ENCODE measurements around the gene LNP1.
"Not testable (repeated sequence)": the region's sequence is repeated elsewhere in the genome, so short reads cannot be mapped to it uniquely, and the experiment has no call there.

Gene LNP1

DNA sequence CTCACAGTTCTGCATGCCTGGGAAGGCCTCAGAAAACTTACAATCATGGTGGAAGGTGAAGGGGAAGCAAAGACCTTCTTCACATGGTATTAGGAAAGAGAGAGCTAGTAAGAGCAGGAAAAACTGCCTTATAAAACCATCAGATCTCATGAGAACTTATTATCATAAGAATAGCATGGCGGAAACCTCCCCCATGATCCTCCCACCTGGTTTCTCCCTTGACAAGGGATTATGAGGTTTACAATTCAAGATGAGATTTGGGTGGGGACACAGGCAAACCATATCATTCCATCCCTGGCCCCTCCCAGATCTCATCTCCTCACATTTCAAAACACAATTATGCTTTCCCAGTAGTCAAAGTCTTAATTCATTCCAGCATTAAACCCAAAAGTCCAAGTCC lies 56.5 kb downstream of the LNP1 start:
- 0 out of 2 replicates have a peak, but pooled peaks cover 2% of the 10 kb centered on the region for H3K36me3 ChIP-seq (ENCODE audit: insufficient read depth, low read length)
- no peak overlapping the region for H3K27ac ChIP-seq (ENCODE audit: low read depth, low read length)
- no peak overlapping the region for H3K4me3 ChIP-seq (ENCODE audit: low read length)
- no peaks in the 10 kb centered on the region for H3K9me3 ChIP-seq (ENCODE audit: insufficient read depth, low read depth, low read length)
- no peak overlapping the region for H3K9ac ChIP-seq (ENCODE audit: low read depth, low read length)
- WGBS = no CpG with 5 or more reads among the region's 1 CpG
- H3K27me3 ChIP-seq (ENCODE audit: insufficient read depth, low read length) = no peaks in the 10 kb centered on the region
- H3K4me1 ChIP-seq (ENCODE audit: insufficient read depth, low read length) = peaks cover 7% of the 10 kb centered on the region; the same call in 1 of the 2 replicates

DNA sequence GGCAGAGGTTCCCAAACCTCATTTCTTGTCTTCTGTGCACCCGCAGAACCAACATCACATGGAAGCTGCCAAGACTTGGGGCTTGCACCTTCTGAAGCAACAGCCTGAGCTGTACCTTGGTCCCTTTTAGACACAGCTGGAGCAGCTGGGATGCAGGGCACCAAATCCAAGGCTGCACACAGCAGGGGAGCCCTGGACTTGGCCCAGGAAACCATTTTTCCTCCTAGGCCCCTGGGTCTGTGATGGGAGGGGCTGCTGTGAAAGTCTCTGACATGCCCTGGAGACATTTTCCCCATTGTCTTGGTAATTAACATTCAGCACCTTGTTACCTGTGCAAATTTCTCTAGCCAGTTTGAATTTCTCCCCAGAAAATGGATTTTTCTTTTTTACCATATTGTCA lies 57.5 kb downstream of the LNP1 start:
- Histone ChIP-seq H3K27me3 (ENCODE audit: insufficient read depth, low read length) (no peaks in the 10 kb centered on the region), H3K27ac (ENCODE audit: low read depth, low read length) (no peak overlapping the region)
- 89% methylated on average over 1 of the region's 1 CpG for WGBS

GRCh38 chr3:100463002-100463401 lies 61.7 kb downstream of the LNP1 start:
- H3K27ac ChIP-seq (ENCODE audit: low read depth, low read length) = no peak overlapping the region
- WGBS = 15% methylated on average over 3 of the region's 3 CpGs
- no peaks in the 10 kb centered on the region for H3K4me1 ChIP-seq (ENCODE audit: insufficient read depth, low read length)
- no peaks in the 10 kb centered on the region for H3K36me3 ChIP-seq (ENCODE audit: insufficient read depth, low read length)
- no peaks in the 10 kb centered on the region for H3K27me3 ChIP-seq (ENCODE audit: insufficient read depth, low read length)
- H3K9me3 ChIP-seq (ENCODE audit: insufficient read depth, low read depth, low read length) = peaks cover 11% of the 10 kb centered on the region
- no peak overlapping the region for H3K9ac ChIP-seq (ENCODE audit: low read depth, low read length)
- no peak overlapping the region for H3K4me3 ChIP-seq (ENCODE audit: low read length)

More for the DNA sequence above, 57.5 kb downstream of the LNP1 start:
- peaks cover 7% of the 10 kb centered on the region; the same call in 1 of the 2 replicates for H3K4me1 ChIP-seq (ENCODE audit: insufficient read depth, low read length)
- no peak overlapping the region for H3K9ac ChIP-seq (ENCODE audit: low read depth, low read length)
- H3K4me3 ChIP-seq (ENCODE audit: low read length) = no peak overlapping the region
- H3K9me3 ChIP-seq (ENCODE audit: insufficient read depth, low read depth, low read length) = no peaks in the 10 kb centered on the region
- H3K36me3 ChIP-seq (ENCODE audit: insufficient read depth, low read length) = no peaks in the 10 kb centered on the region

DNA sequence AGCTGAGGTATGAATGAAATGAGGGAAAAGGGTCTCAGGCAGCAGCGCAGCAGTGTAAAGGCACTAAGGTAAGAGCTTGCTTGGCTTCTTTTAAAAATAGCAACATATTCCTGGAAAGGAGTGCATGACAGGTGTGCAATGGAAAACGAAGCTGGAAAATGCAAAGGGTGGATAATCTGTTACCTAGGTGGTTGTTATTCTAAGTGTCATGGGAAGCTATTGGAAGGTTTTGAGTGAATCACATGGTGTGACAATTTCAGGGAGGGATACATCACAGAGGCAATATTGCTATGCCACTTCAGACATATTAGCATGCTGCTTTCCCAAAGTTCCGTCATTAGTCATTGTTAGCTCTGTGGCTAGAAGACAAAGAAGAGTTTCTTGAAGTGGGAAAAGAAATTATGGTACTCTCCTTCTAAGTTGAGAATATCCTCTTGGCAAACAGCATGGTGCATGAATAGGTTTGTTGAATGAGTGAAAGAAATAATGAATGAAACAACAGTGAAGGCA lies 62.4 kb downstream of the LNP1 start:
- no peaks in the 10 kb centered on the region for H3K4me1 ChIP-seq (ENCODE audit: insufficient read depth, low read length)
- no peak overlapping the region for H3K27ac ChIP-seq (ENCODE audit: low read depth, low read length)
- 91% methylated on average over 3 of the region's 3 CpGs for WGBS
- H3K9me3 ChIP-seq (ENCODE audit: insufficient read depth, low read depth, low read length) = peaks cover 18% of the 10 kb centered on the region
- no peak overlapping the region for H3K4me3 ChIP-seq (ENCODE audit: low read length)
- H3K36me3 ChIP-seq (ENCODE audit: insufficient read depth, low read length) = no peaks in the 10 kb centered on the region
- no peaks in the 10 kb centered on the region for H3K27me3 ChIP-seq (ENCODE audit: insufficient read depth, low read length)
- no peak overlapping the region for H3K9ac ChIP-seq (ENCODE audit: low read depth, low read length)

DNA sequence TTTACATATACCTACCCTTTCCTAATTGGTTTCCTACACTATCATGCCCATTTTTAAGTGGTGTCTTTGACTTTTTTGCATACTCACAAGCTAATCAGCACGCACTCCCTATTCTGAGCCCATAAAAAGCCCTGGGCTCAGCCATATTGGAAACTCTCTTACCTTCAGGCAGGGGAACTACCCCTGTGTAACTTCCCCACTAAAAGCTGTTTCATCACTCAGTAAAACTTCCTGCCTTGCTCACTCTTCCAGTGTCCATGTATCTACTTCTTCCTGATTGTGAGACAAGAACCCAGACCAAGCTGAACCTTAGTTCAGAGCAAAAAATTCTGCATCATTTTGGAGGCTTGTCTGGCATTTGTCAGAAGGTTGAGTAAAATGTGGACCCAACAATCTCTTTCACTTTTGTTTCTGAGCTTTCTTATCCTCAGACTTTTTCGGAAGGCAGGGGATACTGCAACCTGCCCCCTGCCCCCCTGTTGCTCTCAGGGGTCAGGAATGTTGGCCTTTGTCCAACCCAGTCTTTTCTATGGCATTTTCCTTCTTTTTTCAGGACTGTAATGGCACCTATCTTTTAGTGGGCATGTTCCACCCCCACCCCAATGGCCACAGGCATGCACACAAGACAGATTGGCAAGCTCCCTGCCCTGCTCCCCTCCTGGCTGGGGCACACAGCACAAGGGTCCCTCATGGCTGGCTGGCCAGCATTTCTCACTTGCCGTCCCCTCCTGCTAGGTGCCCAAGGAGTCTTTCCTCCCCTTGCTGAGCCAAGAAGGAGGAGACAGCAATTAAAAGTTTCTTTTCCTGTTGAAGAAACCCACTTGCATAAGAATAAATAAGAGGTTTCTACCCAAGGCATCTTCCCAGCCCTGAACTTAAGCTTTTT lies 64.8 kb downstream of the LNP1 start:
- H3K27me3 ChIP-seq (ENCODE audit: insufficient read depth, low read length) = no peaks in the 10 kb centered on the region
- H3K9me3 ChIP-seq (ENCODE audit: insufficient read depth, low read depth, low read length) = peaks cover 25% of the 10 kb centered on the region
- H3K9ac ChIP-seq (ENCODE audit: low read depth, low read length) = no peak overlapping the region
- H3K36me3 ChIP-seq (ENCODE audit: insufficient read depth, low read length) = no peaks in the 10 kb centered on the region
- no peaks in the 10 kb centered on the region for H3K4me1 ChIP-seq (ENCODE audit: insufficient read depth, low read length)
- no peak overlapping the region for H3K4me3 ChIP-seq (ENCODE audit: low read length)
- 78% methylated on average over 3 of the region's 3 CpGs for WGBS
- H3K27ac ChIP-seq (ENCODE audit: low read depth, low read length) = no peak overlapping the region

GRCh38 chr3:100467133-100467532 lies 65.8 kb downstream of the LNP1 start:
- no peak overlapping the region for H3K4me3 ChIP-seq (ENCODE audit: low read length)
- 100% methylated on average over 1 of the region's 1 CpG for WGBS
- no peaks in the 10 kb centered on the region for H3K4me1 ChIP-seq (ENCODE audit: insufficient read depth, low read length)
- H3K27ac ChIP-seq (ENCODE audit: low read depth, low read length) = no peak overlapping the region
- no peaks in the 10 kb centered on the region for H3K27me3 ChIP-seq (ENCODE audit: insufficient read depth, low read length)
- H3K36me3 ChIP-seq (ENCODE audit: insufficient read depth, low read length) = no peaks in the 10 kb centered on the region
- H3K9ac ChIP-seq (ENCODE audit: low read depth, low read length) = no peak overlapping the region
- H3K9me3 ChIP-seq (ENCODE audit: insufficient read depth, low read depth, low read length) = peaks cover 25% of the 10 kb centered on the region

GRCh38 chr3:100468676-100469075 lies 67.3 kb downstream of the LNP1 start:
- no peak overlapping the region for H3K4me3 ChIP-seq (ENCODE audit: low read length)
- H3K27ac ChIP-seq (ENCODE audit: low read depth, low read length) = no peak overlapping the region

DNA sequence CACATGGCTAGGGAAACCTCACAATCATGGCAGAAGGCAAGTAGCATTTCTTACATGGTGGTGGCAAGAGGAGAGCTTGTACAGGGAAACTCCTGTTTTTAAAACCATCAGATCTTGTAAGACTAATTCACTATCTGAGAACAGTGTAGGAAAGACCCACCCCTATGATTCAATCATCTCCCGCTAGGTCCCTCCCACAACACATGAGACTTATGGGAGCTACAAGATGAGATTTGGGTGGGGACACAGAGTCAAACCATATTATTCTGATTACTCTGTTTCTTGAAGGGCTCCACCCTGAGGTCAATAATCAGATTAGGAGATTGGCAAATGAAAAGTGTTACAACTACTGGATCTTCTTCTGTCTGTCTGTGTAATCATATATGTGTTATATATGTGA lies 69.6 kb downstream of the LNP1 start:
- H3K27ac ChIP-seq (ENCODE audit: low read depth, low read length) = no peak overlapping the region

More at GRCh38 chr3:100468676-100469075, 67.3 kb downstream of the LNP1 start:
- Histone ChIP-seq H3K9me3 (ENCODE audit: insufficient read depth, low read depth, low read length) (peaks cover 25% of the 10 kb centered on the region), H3K27me3 (ENCODE audit: insufficient read depth, low read length) (no peaks in the 10 kb centered on the region), H3K4me1 (ENCODE audit: insufficient read depth, low read length) (no peaks in the 10 kb centered on the region), H3K9ac (ENCODE audit: low read depth, low read length) (no peak overlapping the region), H3K36me3 (ENCODE audit: insufficient read depth, low read length) (no peaks in the 10 kb centered on the region)
- WGBS = 97% methylated on average over 2 of the region's 2 CpGs

GRCh38 chr3:100471444-100471843 lies 70.1 kb downstream of the LNP1 start:
- Histone ChIP-seq H3K9me3 (ENCODE audit: insufficient read depth, low read depth, low read length) (peaks cover 25% of the 10 kb centered on the region), H3K4me3 (ENCODE audit: low read length) (no peak overlapping the region), H3K36me3 (ENCODE audit: insufficient read depth, low read length) (no peaks in the 10 kb centered on the region), H3K4me1 (ENCODE audit: insufficient read depth, low read length) (no peaks in the 10 kb centered on the region), H3K27me3 (ENCODE audit: insufficient read depth, low read length) (no peaks in the 10 kb centered on the region), H3K27ac (ENCODE audit: low read depth, low read length) (no peak overlapping the region), H3K9ac (ENCODE audit: low read depth, low read length) (no peak overlapping the region)
- 88% methylated on average over 2 of the region's 2 CpGs for WGBS

More for the DNA sequence above, 69.6 kb downstream of the LNP1 start:
- H3K9ac ChIP-seq (ENCODE audit: low read depth, low read length) = no peak overlapping the region
- H3K4me3 ChIP-seq (ENCODE audit: low read length) = no peak overlapping the region
- peaks cover 25% of the 10 kb centered on the region for H3K9me3 ChIP-seq (ENCODE audit: insufficient read depth, low read depth, low read length)
- no peaks in the 10 kb centered on the region for H3K4me1 ChIP-seq (ENCODE audit: insufficient read depth, low read length)
- no peaks in the 10 kb centered on the region for H3K27me3 ChIP-seq (ENCODE audit: insufficient read depth, low read length)
- H3K36me3 ChIP-seq (ENCODE audit: insufficient read depth, low read length) = no peaks in the 10 kb centered on the region
- WGBS = 88% methylated on average over 1 of the region's 1 CpG

GRCh38 chr3:100477851-100478360 lies 76.6 kb downstream of the LNP1 start:
- not testable (repeated sequence) for H3K4me1 ChIP-seq (ENCODE audit: insufficient read depth, low read length); H3K9ac ChIP-seq (ENCODE audit: low read depth, low read length); H3K27me3 ChIP-seq (ENCODE audit: insufficient read depth, low read length); H3K27ac ChIP-seq (ENCODE audit: low read depth, low read length); H3K9me3 ChIP-seq (ENCODE audit: insufficient read depth, low read depth, low read length); H3K36me3 ChIP-seq (ENCODE audit: insufficient read depth, low read length); H3K4me3 ChIP-seq (ENCODE audit: low read length)
- WGBS = 94% methylated on average over 32 of the region's 32 CpGs

GRCh38 chr3:100478521-100478920 lies 77.2 kb downstream of the LNP1 start:
- not testable (repeated sequence) for H3K9me3 ChIP-seq (ENCODE audit: insufficient read depth, low read depth, low read length); H3K4me3 ChIP-seq (ENCODE audit: low read length); H3K27ac ChIP-seq (ENCODE audit: low read depth, low read length); H3K27me3 ChIP-seq (ENCODE audit: insufficient read depth, low read length); H3K9ac ChIP-seq (ENCODE audit: low read depth, low read length); H3K36me3 ChIP-seq (ENCODE audit: insufficient read depth, low read length); H3K4me1 ChIP-seq (ENCODE audit: insufficient read depth, low read length)
- WGBS = 90% methylated on average over 21 of the region's 25 CpGs
